Measurements from ENCODE around the gene TBC1D22A.

Gene TBC1D22A

DNA sequence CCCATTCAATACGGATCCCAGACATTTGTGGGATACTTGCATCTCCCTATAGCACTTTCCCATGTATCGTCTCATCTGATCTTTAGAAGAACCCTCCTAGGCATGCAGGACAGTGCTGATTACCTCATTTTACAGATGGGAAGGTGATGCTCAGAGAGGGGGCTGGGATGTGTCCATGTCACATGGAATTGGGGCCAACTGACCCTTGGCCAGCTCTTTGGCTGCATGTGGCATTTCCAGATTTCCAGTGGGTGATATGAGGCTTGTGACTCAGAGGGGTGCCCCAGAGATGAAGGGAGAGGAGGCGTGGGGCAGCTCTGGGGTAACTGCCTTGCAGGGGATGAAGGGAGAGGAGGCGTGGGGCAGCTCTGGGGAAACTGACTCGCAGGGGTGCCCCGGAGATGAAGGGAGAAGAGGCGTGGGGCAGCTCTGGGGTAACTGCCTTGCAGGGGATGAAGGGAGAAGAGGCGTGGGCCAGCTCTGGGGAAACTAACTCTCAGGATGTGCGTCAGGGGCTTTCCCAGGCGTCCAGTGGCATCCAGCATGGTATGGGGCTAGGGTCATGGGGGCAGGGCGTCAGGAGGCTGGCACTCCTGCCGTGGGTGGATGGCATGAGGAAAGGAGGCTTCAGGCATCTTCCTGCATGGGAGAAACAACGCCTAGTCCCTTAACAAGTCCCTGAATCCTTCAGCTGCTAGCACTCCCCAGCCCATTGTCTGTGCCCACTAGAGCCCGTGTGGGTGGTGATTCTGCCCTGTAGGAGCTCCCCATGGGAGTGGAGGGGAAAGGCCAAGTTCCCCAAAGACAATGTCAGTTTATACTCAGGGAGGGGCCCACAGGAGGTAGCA is 12.5 kb upstream of the TBC1D22A start:
- in situ Hi-C loops (cut with HindIII; ENCODE audit: low pct_unique_long_range_greater_than_20kb, low sequenced_read_pairs) = no loop called here
- no peak for TF ChIP-seq JUND (IDR thresholded peaks at IDR 0.05; ENCODE audit: low read depth)
- DNase-seq (ENCODE audit: low read depth in 1 of 2, low spot score in 1 of 2) = no peak

DNA sequence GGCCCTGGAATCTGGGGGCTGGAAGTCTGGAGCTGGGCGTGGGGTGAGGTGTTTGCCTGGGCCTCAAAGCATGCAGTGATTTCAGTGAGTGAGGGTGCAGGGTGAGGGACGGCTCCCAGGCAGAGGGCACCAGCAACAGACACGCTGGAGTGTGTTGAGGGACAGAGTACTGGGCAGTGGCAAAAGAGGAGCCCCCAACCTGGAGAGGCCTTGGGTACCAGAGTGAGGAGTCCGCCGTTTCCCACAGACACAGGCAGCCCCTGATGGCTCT is 12.0 kb upstream of the TBC1D22A start:
- no peak for DNase-seq (ENCODE audit: low read depth in 1 of 2, low spot score in 1 of 2)
- in situ Hi-C loops (cut with HindIII; ENCODE audit: low pct_unique_long_range_greater_than_20kb, low sequenced_read_pairs) = no loop called here
- no peak for TF ChIP-seq JUND (IDR thresholded peaks at IDR 0.05; ENCODE audit: low read depth)

GRCh38 chr22:46750863-46751443 is 11.5 kb upstream of the TBC1D22A start:
- DNase-seq (ENCODE audit: low read depth in 1 of 2, low spot score in 1 of 2) = no peak
- no peak for TF ChIP-seq JUND (IDR thresholded peaks at IDR 0.05; ENCODE audit: low read depth)
- in situ Hi-C loops (cut with HindIII; ENCODE audit: low pct_unique_long_range_greater_than_20kb, low sequenced_read_pairs) = no loop called here

DNA sequence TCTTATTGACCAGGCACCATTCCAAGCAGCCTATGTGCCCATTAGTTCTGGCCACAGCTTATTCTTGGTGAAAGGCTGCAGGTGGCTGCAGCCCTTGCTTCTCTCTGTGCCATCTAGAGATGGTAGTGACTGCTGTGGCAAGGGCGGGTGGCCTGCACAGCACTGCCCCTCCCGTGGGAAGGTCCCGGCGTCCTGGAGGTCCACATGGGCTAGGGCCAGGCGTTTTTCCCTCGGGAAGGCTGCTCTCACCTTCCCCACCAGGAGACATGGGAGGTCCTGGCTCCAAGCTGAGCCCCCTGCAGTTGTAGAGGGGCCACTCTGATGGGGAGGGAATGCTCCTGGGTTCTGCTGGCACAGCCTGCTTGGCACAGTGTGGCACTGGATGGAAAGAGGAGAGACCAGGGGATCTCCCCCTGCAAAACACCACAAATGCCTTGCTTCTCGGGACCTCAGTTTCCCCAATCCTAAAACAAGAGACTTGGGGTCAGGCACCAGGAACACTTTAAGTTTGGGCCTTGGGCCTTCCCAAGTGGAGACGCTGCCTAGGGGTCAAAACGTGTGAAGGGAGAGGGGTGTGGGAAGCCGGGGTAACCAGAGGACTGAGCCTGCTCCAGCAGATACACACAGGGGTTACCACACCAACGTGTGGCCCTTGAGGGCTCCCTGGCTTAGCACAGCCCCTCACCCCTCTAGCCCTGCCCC is 10.0 kb upstream of the TBC1D22A start:
- in situ Hi-C loops (cut with HindIII; ENCODE audit: low pct_unique_long_range_greater_than_20kb, low sequenced_read_pairs) = no loop called here
- no peak for TF ChIP-seq JUND (IDR thresholded peaks at IDR 0.05; ENCODE audit: low read depth)
- no peak for DNase-seq (ENCODE audit: low read depth in 1 of 2, low spot score in 1 of 2)

DNA sequence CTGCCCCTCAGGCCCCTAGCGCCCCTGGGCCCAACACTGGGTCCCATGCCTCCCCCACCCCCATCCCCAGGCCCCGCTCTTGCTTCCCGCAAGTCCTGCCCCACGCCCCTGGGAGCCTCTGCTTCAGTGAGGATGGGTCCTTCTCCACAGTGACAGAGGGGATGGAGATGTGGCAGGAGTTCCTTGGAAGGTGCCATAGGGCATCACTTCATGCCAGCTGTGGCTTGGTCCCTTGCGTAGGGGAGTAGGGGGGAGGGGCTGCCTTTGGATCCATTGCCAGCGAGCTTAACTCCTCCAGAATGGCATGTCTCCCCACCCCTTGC is 9.5 kb upstream of the TBC1D22A start:
- DNase-seq (ENCODE audit: low read depth in 1 of 2, low spot score in 1 of 2) = no peak
- TF ChIP-seq JUND (IDR thresholded peaks at IDR 0.05; ENCODE audit: low read depth) = no peak
- in situ Hi-C loops (cut with HindIII; ENCODE audit: low pct_unique_long_range_greater_than_20kb, low sequenced_read_pairs) = no loop called here

GRCh38 chr22:46753360-46753759 is 9.1 kb upstream of the TBC1D22A start:
- in situ Hi-C loops (cut with HindIII; ENCODE audit: low pct_unique_long_range_greater_than_20kb, low sequenced_read_pairs) = no loop called here
- no peak for DNase-seq (ENCODE audit: low read depth in 1 of 2, low spot score in 1 of 2)
- no peak for TF ChIP-seq JUND (IDR thresholded peaks at IDR 0.05; ENCODE audit: low read depth)

- DNase-seq (ENCODE audit: low read depth in 1 of 2, low spot score in 1 of 2) = no peak
- in situ Hi-C loops (cut with HindIII; ENCODE audit: low pct_unique_long_range_greater_than_20kb, low sequenced_read_pairs) = no loop called here
Observed at GRCh38 chr22:46753761-46754109, 8.7 kb upstream of the TBC1D22A start.

DNA sequence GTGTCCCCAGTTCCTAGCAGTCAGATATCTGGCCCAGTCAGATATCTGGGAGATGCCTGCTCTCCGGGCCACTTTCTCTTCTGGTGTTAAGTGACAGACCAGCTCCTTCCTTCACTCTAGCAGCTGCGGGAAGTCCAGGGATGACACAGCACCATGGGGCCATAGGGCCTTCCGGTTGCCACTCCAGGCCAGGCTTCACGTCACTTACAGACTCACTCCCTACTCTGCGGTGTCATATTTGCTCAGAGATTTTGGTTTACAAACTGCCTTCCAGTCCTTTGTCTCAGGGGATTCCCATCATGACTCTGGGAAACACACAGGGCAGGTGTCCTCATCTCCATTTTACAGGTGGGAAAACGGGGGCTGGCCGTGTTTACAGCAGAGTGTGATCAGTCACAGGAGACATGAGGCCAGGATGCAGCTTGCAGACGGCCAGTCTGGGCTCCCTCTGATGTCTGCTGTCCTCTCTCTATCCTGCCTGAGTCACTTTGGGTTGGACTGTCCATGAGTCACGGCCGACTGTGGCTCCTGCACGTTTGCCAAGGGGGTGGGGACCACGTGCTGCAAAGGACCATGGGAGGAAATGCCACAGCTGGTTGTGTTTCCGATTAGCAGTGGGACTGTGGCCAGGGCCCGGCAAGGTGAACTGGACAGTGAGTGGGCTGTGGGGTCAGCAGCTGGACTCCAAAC is 8.2 kb upstream of the TBC1D22A start:
- DNase-seq (ENCODE audit: low read depth in 1 of 2, low spot score in 1 of 2) = peak in 1 of 2 experiments; percentile 45
- in situ Hi-C loops (cut with HindIII; ENCODE audit: low pct_unique_long_range_greater_than_20kb, low sequenced_read_pairs) = no loop called here
- TF ChIP-seq JUND (IDR thresholded peaks at IDR 0.05; ENCODE audit: low read depth) = no peak

More at GRCh38 chr22:46753761-46754109, 8.7 kb upstream of the TBC1D22A start:
- TF ChIP-seq JUND (IDR thresholded peaks at IDR 0.05; ENCODE audit: low read depth) = no peak

GRCh38 chr22:46754826-46755225 is 7.6 kb upstream of the TBC1D22A start:
- no peak for DNase-seq (ENCODE audit: low read depth in 1 of 2, low spot score in 1 of 2)
- in situ Hi-C loops (cut with HindIII; ENCODE audit: low pct_unique_long_range_greater_than_20kb, low sequenced_read_pairs) = no loop called here
- no peak for TF ChIP-seq JUND (IDR thresholded peaks at IDR 0.05; ENCODE audit: low read depth)

DNA sequence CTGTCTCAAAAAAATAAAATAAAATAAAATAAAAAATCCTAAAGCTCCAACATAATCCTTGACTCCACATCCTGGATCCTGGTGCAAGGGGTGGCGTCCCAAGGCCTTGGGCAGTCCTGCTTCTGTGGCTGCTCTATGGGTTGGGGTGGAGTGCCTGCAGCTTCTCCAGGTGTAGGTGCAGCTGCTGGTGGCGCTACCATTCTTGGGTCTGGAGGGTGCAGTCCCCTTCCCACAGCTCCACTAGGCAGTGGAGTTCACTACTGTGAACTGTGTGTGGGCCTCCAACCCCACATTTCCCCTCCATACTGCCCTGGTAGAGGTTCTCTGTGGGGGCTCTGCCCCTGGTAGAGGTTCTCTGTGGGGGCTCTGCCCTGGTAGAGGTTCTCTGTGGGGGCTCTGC is 6.9 kb upstream of the TBC1D22A start:
- in situ Hi-C loops (cut with HindIII; ENCODE audit: low pct_unique_long_range_greater_than_20kb, low sequenced_read_pairs) = no loop called here
- TF ChIP-seq JUND (IDR thresholded peaks at IDR 0.05; ENCODE audit: low read depth) = no peak
- DNase-seq (ENCODE audit: low read depth in 1 of 2, low spot score in 1 of 2) = no peak

- TF ChIP-seq JUND (IDR thresholded peaks at IDR 0.05; ENCODE audit: low read depth) = no peak
- DNase-seq (ENCODE audit: low read depth in 1 of 2, low spot score in 1 of 2) = no peak
- in situ Hi-C loops (cut with HindIII; ENCODE audit: low pct_unique_long_range_greater_than_20kb, low sequenced_read_pairs) = no loop called here
Observed at GRCh38 chr22:46756097-46756496, 6.4 kb upstream of the TBC1D22A start.

- in situ Hi-C loops (cut with HindIII; ENCODE audit: low pct_unique_long_range_greater_than_20kb, low sequenced_read_pairs) = no loop called here
- DNase-seq (ENCODE audit: low read depth in 1 of 2, low spot score in 1 of 2) = no peak
- TF ChIP-seq JUND (IDR thresholded peaks at IDR 0.05; ENCODE audit: low read depth) = no peak
Observed at GRCh38 chr22:46757104-46757503, 5.3 kb upstream of the TBC1D22A start.

- in situ Hi-C loops (cut with HindIII; ENCODE audit: low pct_unique_long_range_greater_than_20kb, low sequenced_read_pairs) = no loop called here
- no peak for DNase-seq (ENCODE audit: low read depth in 1 of 2, low spot score in 1 of 2)
- TF ChIP-seq JUND (IDR thresholded peaks at IDR 0.05; ENCODE audit: low read depth) = no peak
Observed at GRCh38 chr22:46758121-46758520, 4.3 kb upstream of the TBC1D22A start.

Measured in T47D (cell line).